GM23338 (cell line): Measurements from ENCODE around the gene CFB. TPM values are rescaled to one million over a fixed set of nuclear protein-coding genes. Genes with fewer than 3 reads are reported as not detected.
A peak's percentile ranks its signal among the peaks of the same experiment; 100 is the strongest.

Source experiments
- ATAC-seq: fragments of 200-7000 bp; cut with Tn5 transposase; 3 replicates; pipeline ENCODE4 v1.9.1; 2020
- DNase-seq: peaks from one replicate; pipeline ENCODE4 v3.0.0-alpha.2; 2015; ENCODE audit warnings: low spot score
- H2AFZ ChIP-seq: fragments of 200-600 bp; sonication (generic); 2 replicates; pipeline ENCODE4 v1.8.0; 2016; ENCODE audit warnings: antibody characterized with exemption, mild to moderate bottlenecking, moderate library complexity
- H3F3A ChIP-seq: fragments of 200-600 bp; sonication (generic); replicated peaks from 2 replicates; pipeline ENCODE4 v1.8.0; 2017; ENCODE audit warnings: antibody characterized with exemption, mixed run types, low read depth
- H3K27ac ChIP-seq: fragments of 200-600 bp; sonication (generic); 2 replicates; pipeline ENCODE4 v1.6.1; 2016; ENCODE audit warnings: low read depth
- H3K27me3 ChIP-seq: fragments of 200-600 bp; sonication (generic); 2 replicates; pipeline ENCODE4 v1.8.0; 2016; ENCODE audit warnings: mild to moderate bottlenecking, mixed run types, moderate library complexity; ENCODE audit not compliant: insufficient read depth
- H3K36me3 ChIP-seq: fragments of 200-600 bp; sonication (generic); 2 replicates; pipeline ENCODE4 v1.8.0; 2016; ENCODE audit warnings: mild to moderate bottlenecking; ENCODE audit not compliant: insufficient read depth
- H3K4me1 ChIP-seq: fragments of 200-600 bp; sonication (generic); 2 replicates; pipeline ENCODE4 v1.8.0; 2016; ENCODE audit warnings: mild to moderate bottlenecking, moderate library complexity; ENCODE audit not compliant: insufficient read depth
- H3K4me2 ChIP-seq: fragments of 200-600 bp; sonication (generic); 2 replicates; pipeline ENCODE4 v1.7.1; 2017; ENCODE audit warnings: mixed run types
- H3K4me3 ChIP-seq: fragments of 200-600 bp; sonication (generic); 2 replicates; pipeline ENCODE4 v1.6.1; 2016; ENCODE audit warnings: mixed run types
- H3K79me2 ChIP-seq: fragments of 200-600 bp; sonication (generic); replicated peaks from 2 replicates; pipeline ENCODE4 v1.8.0; 2017; ENCODE audit warnings: mild to moderate bottlenecking; ENCODE audit not compliant: insufficient read depth
- H3K9me2 ChIP-seq: fragments of 200-600 bp; sonication (generic); 2 replicates; pipeline ENCODE4 v1.8.0; 2017; ENCODE audit not compliant: insufficient read depth
- H4K20me1 ChIP-seq: fragments of 200-600 bp; sonication (generic); replicated peaks from 2 replicates; pipeline ENCODE4 v1.8.0; 2017; ENCODE audit warnings: mild to moderate bottlenecking; ENCODE audit not compliant: insufficient read depth
- H3K27ac Mint-ChIP-seq: 2 replicates; pipeline ENCODE4 v1.8.0; 2020; ENCODE audit warnings: inconsistent platforms, mild to moderate bottlenecking, moderate library complexity, mixed read lengths
- H3K27me3 Mint-ChIP-seq: 3 replicates; pipeline ENCODE4 v1.8.0; 2022; ENCODE audit warnings: low read depth, mild to moderate bottlenecking, moderate library complexity, mixed read lengths, inconsistent platforms; ENCODE audit not compliant: insufficient read depth, poor library complexity
- H3K36me3 Mint-ChIP-seq: 3 replicates; pipeline ENCODE4 v1.8.0; 2021; ENCODE audit warnings: low read depth, mild to moderate bottlenecking, inconsistent platforms, moderate library complexity, mixed read lengths
- H3K4me1 Mint-ChIP-seq: 3 replicates; pipeline ENCODE4 v1.8.0; 2020; ENCODE audit warnings: mild to moderate bottlenecking, inconsistent platforms, mixed read lengths
- H3K4me3 Mint-ChIP-seq: 3 replicates; pipeline ENCODE4 v1.8.0; 2021; ENCODE audit warnings: moderate library complexity, mild to moderate bottlenecking, inconsistent platforms, mixed read lengths
- H3K9me3 Mint-ChIP-seq: 3 replicates; pipeline ENCODE4 v1.8.0; 2020; ENCODE audit warnings: moderate library complexity, mild to moderate bottlenecking, inconsistent platforms, mixed read lengths
- CREB1 ChIP-seq: fragments of 250-450 bp; sonication (Bioruptor Pico); IDR thresholded peaks from 2 replicates; pipeline ENCODE4 v1.5.0; 2020; ENCODE audit warnings: low read depth, mild to moderate bottlenecking, moderate library complexity
- CTCF ChIP-seq, 2 experiments: fragments of 200-600 bp in 1 of 2; sonication (generic) in 1 of 2; conservative IDR thresholded peaks; 2 replicates each; pipeline versions ENCODE4 v1.5.1 to v1.6.1; 2016 to 2017; ENCODE audit warnings: antibody characterized with exemption in 2 of 2, low read depth in 2 of 2, mild to moderate bottlenecking in 2 of 2, moderate library complexity in 1 of 2
- ETS1 ChIP-seq: IDR thresholded peaks from 2 replicates; pipeline ENCODE4 v1.6.1; 2016; ENCODE audit warnings: antibody characterized with exemption
- JUNB ChIP-seq: IDR thresholded peaks from one replicate; pipeline ENCODE4 v1.6.1; 2016; ENCODE audit warnings: antibody characterized with exemption; ENCODE audit not compliant: unreplicated experiment
- NANOG ChIP-seq: IDR thresholded peaks from 2 replicates; pipeline ENCODE4 v1.6.1; 2016; ENCODE audit warnings: antibody characterized with exemption, borderline replicate concordance
- POLR2AphosphoS5 ChIP-seq: IDR thresholded peaks from 2 replicates; pipeline ENCODE4 v1.6.1; 2016; ENCODE audit warnings: antibody characterized with exemption, low read depth
- REST ChIP-seq: IDR thresholded peaks from one replicate; pipeline ENCODE4 v1.6.1; 2018; ENCODE audit warnings: antibody characterized with exemption; ENCODE audit not compliant: unreplicated experiment
- STAT1 ChIP-seq: IDR thresholded peaks from one replicate; pipeline ENCODE4 v1.6.1; 2016; ENCODE audit warnings: antibody characterized with exemption; ENCODE audit not compliant: unreplicated experiment
- ZNF114 ChIP-seq: fragments of 250-450 bp; sonication (Bioruptor Pico); IDR thresholded peaks from 2 replicates; pipeline ENCODE4 v1.5.0; 2020; ENCODE audit warnings: mild to moderate bottlenecking, moderate library complexity
- ZNF462 ChIP-seq: fragments of 250-450 bp; sonication (Bioruptor Pico); IDR thresholded peaks from 2 replicates; pipeline ENCODE4 v1.5.0; 2020; ENCODE audit warnings: mild to moderate bottlenecking, moderate library complexity
- polyA plus RNA-seq: library from polyadenylated mRNA; unstranded; fragments of >200 nt; fragmentation: Nextera tagmentation; extraction: Ambion mirVana; gene quantifications from 2 replicates; pipeline ENCODE4 v1.2.1, GENCODE V29; 2016
- total RNA-seq: library from RNA; depleted of rRNA; stranded (reverse); fragments of >200 nt; shearing (Covaris generic); gene quantifications from 2 replicates; pipeline ENCODE4 v1.2.3, GENCODE V29; 2014

The CFB gene
- total and polyA plus RNA-seq, 2 experiments from 2014 or later, result 0.86 TPM; not detected in 1

- TF ChIP-seq REST, result no peak
- no peak for TF ChIP-seq NANOG
These were observed 10.1 kb upstream of the CFB start (continued) for GRCh38 chr6:31935823-31936222.

GRCh38 chr6:31940256-31940664 is 5.6 kb upstream of the CFB start:
- Histone ChIP-seq H3K9me2 (no peaks in the 10 kb centered on the region), H3F3A (no peaks in the 10 kb centered on the region), H2AFZ (peak overlapping the region; percentile 86), H4K20me1 (no peaks in the 10 kb centered on the region), H3K27me3 (no peaks in the 10 kb centered on the region), H3K4me2 (no peak overlapping the region), H3K4me1 (no peaks in the 10 kb centered on the region), H3K79me2 (no peaks in the 10 kb centered on the region), H3K36me3 (no peaks in the 10 kb centered on the region), H3K4me3 (no peak overlapping the region), H3K27ac (no peak overlapping the region)
- H3K4me1 Mint-ChIP-seq, result peaks cover 9% of the 10 kb centered on the region
- no peaks in the 10 kb centered on the region for H3K9me3 Mint-ChIP-seq
- H3K27me3 Mint-ChIP-seq, result peaks cover 12% of the 10 kb centered on the region
- ATAC-seq (peak; percentile 41; the same call in 2 of the 3 replicates), DNase-seq (peak; percentile 29)
- no peak overlapping the region for H3K4me3 Mint-ChIP-seq
- H3K36me3 Mint-ChIP-seq, result no peaks in the 10 kb centered on the region
- peak overlapping the region; percentile 16; the same call in 1 of the 2 replicates for H3K27ac Mint-ChIP-seq
- no peak for TF ChIP-seq CREB1
- TF ChIP-seq ZNF114 (CRISPR knock-in tag), result no peak
- no peak for TF ChIP-seq CTCF (conservative IDR thresholded peaks at IDR 0.05; ENCODE audit: low read depth in 2 of 2)
- TF ChIP-seq ZNF462 (CRISPR knock-in tag), result no peak
- no peak for TF ChIP-seq POLR2AphosphoS5
- TF ChIP-seq STAT1, result no peak
- no peak for TF ChIP-seq JUNB
- TF ChIP-seq ETS1, result no peak
